ENCODE data around the gene MGAT4A. TPM values are rescaled to one million over a fixed set of nuclear protein-coding genes. Genes with fewer than 3 reads are reported as not detected.

The MGAT4A gene
- total RNA-seq, 4 donors from 2014 or later: 4.1 to 11.6 (median 7.1) TPM

DNA sequence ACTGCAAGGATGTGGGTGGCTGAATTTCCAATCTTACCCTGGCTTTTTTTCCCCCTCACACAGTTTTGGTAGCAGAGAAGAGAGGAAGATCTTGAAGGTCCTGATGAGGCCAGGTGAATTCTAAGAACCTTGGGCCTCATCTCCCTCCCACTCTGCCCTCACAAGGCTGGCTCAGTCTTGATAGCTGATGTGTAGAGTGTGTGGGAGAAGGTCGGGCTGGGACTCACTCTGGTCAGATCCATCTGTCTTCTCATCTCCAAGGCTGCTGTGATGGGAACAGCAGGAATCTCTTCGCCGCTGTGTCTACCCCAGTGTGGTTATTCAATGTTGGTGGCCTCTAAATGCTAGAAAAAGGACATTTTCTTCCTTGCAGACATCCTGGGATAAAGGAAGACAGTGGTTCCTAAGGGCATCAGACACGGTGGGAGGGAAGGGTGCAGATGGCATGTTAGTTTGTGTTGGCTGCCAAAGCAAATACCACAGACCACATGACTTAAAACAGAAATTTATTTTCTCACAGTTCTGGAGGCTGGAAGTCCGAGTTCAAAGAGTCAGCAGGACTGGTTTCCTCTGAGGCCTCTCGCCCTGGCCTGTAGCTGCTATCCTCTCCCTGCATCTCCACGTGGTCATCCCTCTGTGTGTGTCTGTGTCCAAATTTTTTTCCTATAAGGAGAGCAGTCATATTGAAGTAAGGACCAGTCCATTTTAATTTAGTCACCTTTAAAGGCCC lies 37.6 kb upstream of the MGAT4A start:
- H3K27me3 ChIP-seq: no peaks in the 10 kb centered on the region
- TF ChIP-seq, protein P1, sequence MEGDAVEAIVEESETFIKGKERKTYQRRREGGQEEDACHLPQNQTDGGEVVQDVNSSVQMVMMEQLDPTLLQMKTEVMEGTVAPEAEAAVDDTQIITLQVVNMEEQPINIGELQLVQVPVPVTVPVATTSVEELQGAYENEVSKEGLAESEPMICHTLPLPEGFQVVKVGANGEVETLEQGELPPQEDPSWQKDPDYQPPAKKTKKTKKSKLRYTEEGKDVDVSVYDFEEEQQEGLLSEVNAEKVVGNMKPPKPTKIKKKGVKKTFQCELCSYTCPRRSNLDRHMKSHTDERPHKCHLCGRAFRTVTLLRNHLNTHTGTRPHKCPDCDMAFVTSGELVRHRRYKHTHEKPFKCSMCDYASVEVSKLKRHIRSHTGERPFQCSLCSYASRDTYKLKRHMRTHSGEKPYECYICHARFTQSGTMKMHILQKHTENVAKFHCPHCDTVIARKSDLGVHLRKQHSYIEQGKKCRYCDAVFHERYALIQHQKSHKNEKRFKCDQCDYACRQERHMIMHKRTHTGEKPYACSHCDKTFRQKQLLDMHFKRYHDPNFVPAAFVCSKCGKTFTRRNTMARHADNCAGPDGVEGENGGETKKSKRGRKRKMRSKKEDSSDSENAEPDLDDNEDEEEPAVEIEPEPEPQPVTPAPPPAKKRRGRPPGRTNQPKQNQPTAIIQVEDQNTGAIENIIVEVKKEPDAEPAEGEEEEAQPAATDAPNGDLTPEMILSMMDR (IDR thresholded peaks at IDR 0.05): no peak
- peaks cover 0 to 23% (median 0%) of the 10 kb centered on the region in 3 donors for H3K4me1 ChIP-seq
- intact Hi-C loops (cut with DNase I): no loop called here
- H3K9me3 ChIP-seq: no peaks in the 10 kb centered on the region
- H3K36me3 ChIP-seq: no peaks in the 10 kb centered on the region
- H3K27ac ChIP-seq: no peak overlapping the region
- DNase-seq: no peak
- H3K4me3 ChIP-seq: no peak overlapping the region
- 31 to 38% methylated on average over 6 to 7 of the region's 7 CpGs for WGBS, 2 donors

GRCh38 chr2:98764499-98764898 lies 33.6 kb upstream of the MGAT4A start:
- TF ChIP-seq, protein P1 (IDR thresholded peaks at IDR 0.05): no peak
- no peak for TF ChIP-seq POLR2A (IDR thresholded peaks at IDR 0.05)
- no peak overlapping the region for H3K4me3 ChIP-seq
- 82 to 90% methylated on average over 4 of the region's 4 CpGs for WGBS, 2 donors
- H3K36me3 ChIP-seq: no peaks in the 10 kb centered on the region
- no peaks in the 10 kb centered on the region for H3K9me3 ChIP-seq
- H3K27me3 ChIP-seq: no peaks in the 10 kb centered on the region
- H3K27ac ChIP-seq: peak overlapping the region in 1 of 4 donors; percentile 21
- no peak for DNase-seq
- H3K4me1 ChIP-seq: peaks cover 0 to 35% (median 0%) of the 10 kb centered on the region in 3 donors
- intact Hi-C loops (cut with DNase I): no loop called here

DNA sequence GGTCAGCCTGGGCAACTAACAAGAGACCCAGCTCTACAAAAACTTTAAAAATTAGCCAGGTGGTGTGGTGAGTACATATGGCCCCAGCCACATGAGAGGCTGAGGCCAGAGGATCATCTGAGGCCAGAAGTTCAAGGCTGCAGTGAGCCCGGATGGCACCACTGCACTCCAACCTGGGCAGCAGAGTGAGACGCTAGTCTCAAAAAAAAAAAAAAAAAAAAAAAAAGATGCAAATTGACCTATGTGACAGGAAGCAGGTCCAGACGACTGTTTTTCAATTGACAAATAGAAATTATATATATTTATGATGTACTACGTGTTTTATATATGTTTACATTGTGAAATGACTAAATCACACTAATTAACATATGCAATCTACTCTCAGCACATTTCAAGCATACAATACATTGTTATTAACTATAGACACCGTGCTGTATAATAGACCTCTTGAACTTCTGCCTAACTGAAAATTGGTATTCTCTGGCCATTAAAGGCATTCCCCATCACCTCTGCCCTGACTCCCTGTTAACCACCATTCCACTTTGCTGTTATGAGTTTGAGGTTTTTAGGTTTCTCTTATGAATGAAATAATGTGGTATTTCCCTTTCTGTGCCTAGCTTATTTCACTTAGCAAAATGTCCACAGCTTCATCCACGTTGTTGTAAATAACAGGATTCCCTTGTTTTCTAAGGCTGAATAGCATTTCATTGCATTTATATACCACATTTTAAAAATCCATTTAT lies 32.4 kb upstream of the MGAT4A start:
- intact Hi-C loops (cut with DNase I): no loop called here
- Histone ChIP-seq H3K36me3 (no peaks in the 10 kb centered on the region), H3K4me1 (peaks cover 0 to 32% (median 0%) of the 10 kb centered on the region in 3 donors), H3K9me3 (no peaks in the 10 kb centered on the region), H3K27ac (no peak overlapping the region), H3K27me3 (no peaks in the 10 kb centered on the region), H3K4me3 (no peak overlapping the region)
- 60 to 68% methylated on average over 6 of the region's 6 CpGs for WGBS, 2 donors
- DNase-seq: no peak
- no peak for TF ChIP-seq POLR2A (IDR thresholded peaks at IDR 0.05)
- TF ChIP-seq, protein P1 (IDR thresholded peaks at IDR 0.05): no peak

- H3K36me3 ChIP-seq: no peaks in the 10 kb centered on the region
- no peaks in the 10 kb centered on the region for H3K27me3 ChIP-seq
- DNase-seq: no peak
- intact Hi-C loops (cut with DNase I): no loop called here
- no peaks in the 10 kb centered on the region for H3K9me3 ChIP-seq
- peaks cover 0 to 44% (median 6%) of the 10 kb centered on the region in 3 donors for H3K4me1 ChIP-seq
- TF ChIP-seq, protein P1 (IDR thresholded peaks at IDR 0.05): no peak
- H3K4me3 ChIP-seq: no peak overlapping the region
- peak overlapping the region in 2 of 4 donors; percentile 29 to 31 for H3K27ac ChIP-seq
- 87 to 88% methylated on average over 6 of the region's 6 CpGs for WGBS, 2 donors
Measured at GRCh38 chr2:98761909-98762308, 31.0 kb upstream of the MGAT4A start.

DNA sequence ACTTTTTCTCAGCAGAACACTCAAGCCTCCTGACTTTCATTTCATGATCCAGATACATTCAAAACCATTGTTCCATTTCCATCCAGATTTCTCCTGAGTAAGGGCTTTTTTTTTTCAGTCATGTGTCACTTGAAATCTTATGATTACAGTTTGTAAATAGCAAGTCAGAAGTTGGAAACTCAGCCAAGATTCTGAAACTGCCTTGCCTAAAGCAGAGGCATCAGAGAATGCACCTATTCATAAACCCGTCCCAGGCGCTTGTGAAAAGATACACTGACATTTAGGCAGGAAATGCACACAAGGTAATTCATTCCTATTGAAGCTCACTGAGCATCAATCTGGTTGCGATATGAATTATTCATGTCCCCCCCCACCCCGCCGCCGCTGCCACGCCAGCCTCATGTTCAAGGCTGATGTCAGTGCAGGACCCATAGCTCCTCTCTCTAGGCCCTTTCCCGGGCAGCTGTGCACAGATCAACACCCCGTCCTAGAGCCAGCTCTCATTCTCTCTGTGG lies 30.4 kb upstream of the MGAT4A start:
- Histone ChIP-seq H3K4me3 (no peak overlapping the region), H3K9me3 (no peaks in the 10 kb centered on the region), H3K27ac (peak overlapping the region in 2 of 4 donors; percentile 29 to 31), H3K36me3 (no peaks in the 10 kb centered on the region), H3K27me3 (peaks cover 0 to 5% (median 0%) of the 10 kb centered on the region in 4 donors), H3K4me1 (peaks cover 0 to 47% (median 6%) of the 10 kb centered on the region in 3 donors)
- no peak for DNase-seq
- intact Hi-C loops (cut with DNase I): no loop called here
- TF ChIP-seq, protein P1 (IDR thresholded peaks at IDR 0.05): no peak
- 38 to 44% methylated on average over 9 of the region's 9 CpGs for WGBS, 2 donors

Data from esophagus squamous epithelium (tissue), 5 donors.